ENCODE measurements around the gene KIF27.
"Not testable (repeated sequence)": the region's sequence is repeated elsewhere in the genome, so short reads cannot be mapped to it uniquely, and the experiment has no call there.

DNA sequence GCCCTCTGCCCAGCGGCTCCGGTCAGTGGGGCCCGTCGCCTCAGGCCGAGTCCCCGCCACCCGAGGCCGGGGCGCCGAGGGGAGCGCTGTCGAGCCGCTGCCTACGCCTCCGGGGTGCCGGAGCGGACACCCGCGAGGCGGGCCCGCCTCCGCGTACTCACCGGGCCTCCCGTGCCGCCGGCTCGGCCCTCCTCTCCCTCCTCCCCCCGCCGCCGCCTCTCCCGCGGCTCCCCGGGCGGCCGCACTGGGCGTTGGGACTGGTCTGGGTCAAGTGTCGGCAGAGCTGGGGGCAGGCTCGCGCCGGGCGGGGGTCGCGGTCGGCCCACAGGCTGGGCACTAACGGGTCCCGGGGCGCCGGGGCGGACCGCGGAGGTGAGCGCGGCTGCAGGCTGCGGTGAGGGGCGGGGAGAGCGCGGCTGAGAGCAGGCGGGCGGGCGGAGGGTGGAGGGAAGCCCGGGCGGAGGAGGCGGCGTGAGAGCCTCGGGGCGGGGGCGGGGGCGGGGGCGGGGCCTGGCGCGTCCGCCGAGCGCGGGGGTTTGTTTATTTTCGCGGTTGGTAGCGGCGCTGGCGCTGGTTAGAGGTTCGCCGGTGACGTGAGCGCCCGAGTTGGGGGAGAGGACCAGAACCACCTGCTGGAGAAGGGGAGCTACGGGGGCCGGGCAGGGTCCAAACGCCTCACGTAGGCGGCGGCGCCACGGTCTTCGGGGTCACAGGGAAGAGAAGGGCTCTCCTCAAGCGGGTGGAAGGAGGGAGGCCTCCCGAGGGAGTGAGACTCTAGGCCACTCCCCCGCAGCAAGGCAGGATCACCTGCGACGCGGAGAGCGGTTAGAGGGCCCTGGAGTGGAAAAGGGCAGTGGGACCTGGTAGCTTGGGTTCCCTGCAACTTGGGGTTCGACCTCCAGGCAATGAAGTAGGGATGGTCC, 103.6 kb downstream of the KIF27 start, which contains the start of gene GKAP1:
- TF ChIP-seq, protein P1, sequence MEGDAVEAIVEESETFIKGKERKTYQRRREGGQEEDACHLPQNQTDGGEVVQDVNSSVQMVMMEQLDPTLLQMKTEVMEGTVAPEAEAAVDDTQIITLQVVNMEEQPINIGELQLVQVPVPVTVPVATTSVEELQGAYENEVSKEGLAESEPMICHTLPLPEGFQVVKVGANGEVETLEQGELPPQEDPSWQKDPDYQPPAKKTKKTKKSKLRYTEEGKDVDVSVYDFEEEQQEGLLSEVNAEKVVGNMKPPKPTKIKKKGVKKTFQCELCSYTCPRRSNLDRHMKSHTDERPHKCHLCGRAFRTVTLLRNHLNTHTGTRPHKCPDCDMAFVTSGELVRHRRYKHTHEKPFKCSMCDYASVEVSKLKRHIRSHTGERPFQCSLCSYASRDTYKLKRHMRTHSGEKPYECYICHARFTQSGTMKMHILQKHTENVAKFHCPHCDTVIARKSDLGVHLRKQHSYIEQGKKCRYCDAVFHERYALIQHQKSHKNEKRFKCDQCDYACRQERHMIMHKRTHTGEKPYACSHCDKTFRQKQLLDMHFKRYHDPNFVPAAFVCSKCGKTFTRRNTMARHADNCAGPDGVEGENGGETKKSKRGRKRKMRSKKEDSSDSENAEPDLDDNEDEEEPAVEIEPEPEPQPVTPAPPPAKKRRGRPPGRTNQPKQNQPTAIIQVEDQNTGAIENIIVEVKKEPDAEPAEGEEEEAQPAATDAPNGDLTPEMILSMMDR (IDR thresholded peaks at IDR 0.05; ENCODE audit: borderline replicate concordance, extremely low read depth, low read length, poor library complexity, severe bottlenecking), result peak; percentile 23
- TF ChIP-seq EZH2 (IDR thresholded peaks at IDR 0.05; ENCODE audit: borderline replicate concordance, low read depth, low read length, severe bottlenecking), result not testable (repeated sequence)
